ENCODE measurements around the gene FOXP1.

DNA sequence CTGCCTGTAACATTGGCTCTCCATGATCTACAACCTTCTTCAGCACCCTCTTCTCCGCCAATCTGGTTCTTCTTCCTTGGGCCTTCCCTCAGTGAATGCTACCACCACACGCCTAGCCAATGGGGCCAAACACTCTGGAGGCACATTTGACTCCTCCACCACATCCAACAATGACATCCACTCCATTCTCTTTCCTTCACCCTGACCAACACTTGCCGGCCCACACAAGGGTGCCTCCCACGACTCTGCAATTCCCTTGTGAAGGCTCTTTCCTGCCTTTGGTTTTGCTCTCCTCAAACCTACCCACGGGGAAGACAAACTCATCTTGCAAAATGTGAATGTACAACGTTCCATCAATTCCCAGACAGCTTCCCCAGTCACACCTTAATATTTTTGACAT is 263.8 kb downstream of the FOXP1 start:
- TF ChIP-seq, protein P1, sequence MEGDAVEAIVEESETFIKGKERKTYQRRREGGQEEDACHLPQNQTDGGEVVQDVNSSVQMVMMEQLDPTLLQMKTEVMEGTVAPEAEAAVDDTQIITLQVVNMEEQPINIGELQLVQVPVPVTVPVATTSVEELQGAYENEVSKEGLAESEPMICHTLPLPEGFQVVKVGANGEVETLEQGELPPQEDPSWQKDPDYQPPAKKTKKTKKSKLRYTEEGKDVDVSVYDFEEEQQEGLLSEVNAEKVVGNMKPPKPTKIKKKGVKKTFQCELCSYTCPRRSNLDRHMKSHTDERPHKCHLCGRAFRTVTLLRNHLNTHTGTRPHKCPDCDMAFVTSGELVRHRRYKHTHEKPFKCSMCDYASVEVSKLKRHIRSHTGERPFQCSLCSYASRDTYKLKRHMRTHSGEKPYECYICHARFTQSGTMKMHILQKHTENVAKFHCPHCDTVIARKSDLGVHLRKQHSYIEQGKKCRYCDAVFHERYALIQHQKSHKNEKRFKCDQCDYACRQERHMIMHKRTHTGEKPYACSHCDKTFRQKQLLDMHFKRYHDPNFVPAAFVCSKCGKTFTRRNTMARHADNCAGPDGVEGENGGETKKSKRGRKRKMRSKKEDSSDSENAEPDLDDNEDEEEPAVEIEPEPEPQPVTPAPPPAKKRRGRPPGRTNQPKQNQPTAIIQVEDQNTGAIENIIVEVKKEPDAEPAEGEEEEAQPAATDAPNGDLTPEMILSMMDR (IDR thresholded peaks at IDR 0.05): no peak
- TF ChIP-seq POLR2A (IDR thresholded peaks at IDR 0.05) (no peak), POLR2AphosphoS5 (IDR thresholded peaks at IDR 0.05) (no peak)

Measured in breast epithelium (tissue), 3 donors.